ENCODE results near the gene TBC1D12.
"Not testable (repeated sequence)": the region's sequence is repeated elsewhere in the genome, so short reads cannot be mapped to it uniquely, and the experiment has no call there.

DNA sequence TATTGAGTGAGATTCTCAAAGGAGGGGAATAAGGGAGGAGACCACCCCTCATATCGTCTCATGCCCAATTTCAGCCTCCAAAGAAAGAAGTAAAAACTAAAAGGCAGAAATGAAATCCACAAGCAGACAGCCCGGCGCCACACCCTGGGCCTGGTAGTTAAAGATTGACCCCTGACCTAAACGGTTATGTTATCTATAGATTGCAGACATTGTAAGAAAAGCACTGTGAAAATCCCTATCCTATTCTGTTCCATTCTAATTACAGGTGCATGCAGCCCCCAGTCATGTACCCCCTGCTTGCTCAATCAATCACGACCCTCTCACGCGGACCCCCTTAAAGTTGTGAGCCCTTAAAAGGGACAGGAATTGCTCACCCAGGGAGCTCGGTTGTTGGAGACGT lies 10.2 kb upstream of the TBC1D12 start:
- TF ChIP-seq, protein P1, sequence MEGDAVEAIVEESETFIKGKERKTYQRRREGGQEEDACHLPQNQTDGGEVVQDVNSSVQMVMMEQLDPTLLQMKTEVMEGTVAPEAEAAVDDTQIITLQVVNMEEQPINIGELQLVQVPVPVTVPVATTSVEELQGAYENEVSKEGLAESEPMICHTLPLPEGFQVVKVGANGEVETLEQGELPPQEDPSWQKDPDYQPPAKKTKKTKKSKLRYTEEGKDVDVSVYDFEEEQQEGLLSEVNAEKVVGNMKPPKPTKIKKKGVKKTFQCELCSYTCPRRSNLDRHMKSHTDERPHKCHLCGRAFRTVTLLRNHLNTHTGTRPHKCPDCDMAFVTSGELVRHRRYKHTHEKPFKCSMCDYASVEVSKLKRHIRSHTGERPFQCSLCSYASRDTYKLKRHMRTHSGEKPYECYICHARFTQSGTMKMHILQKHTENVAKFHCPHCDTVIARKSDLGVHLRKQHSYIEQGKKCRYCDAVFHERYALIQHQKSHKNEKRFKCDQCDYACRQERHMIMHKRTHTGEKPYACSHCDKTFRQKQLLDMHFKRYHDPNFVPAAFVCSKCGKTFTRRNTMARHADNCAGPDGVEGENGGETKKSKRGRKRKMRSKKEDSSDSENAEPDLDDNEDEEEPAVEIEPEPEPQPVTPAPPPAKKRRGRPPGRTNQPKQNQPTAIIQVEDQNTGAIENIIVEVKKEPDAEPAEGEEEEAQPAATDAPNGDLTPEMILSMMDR (conservative IDR thresholded peaks at IDR 0.05; ENCODE audit: low read depth, low read length): not testable (repeated sequence)
- not testable (repeated sequence) for TF ChIP-seq EZH2 (IDR thresholded peaks at IDR 0.05; ENCODE audit: borderline replicate concordance, low read depth, low read length, poor library complexity, severe bottlenecking)

All from A673 (cell line).